HL-60/S4 treated with phorbol 12-myristate 13-acetate at 8.2 ng/mL for 4 days and 3 days (cell line): ENCODE measurements around the gene LIMS2.

Source experiments
- in situ Hi-C: fragments of 300-500 bp; cut with MboI; formaldehyde crosslinking; loops from 2 replicates; pipeline ENCODE4 v1.15.0; 2022; ENCODE audit warnings: low sequenced_read_pairs

Gene LIMS2

DNA sequence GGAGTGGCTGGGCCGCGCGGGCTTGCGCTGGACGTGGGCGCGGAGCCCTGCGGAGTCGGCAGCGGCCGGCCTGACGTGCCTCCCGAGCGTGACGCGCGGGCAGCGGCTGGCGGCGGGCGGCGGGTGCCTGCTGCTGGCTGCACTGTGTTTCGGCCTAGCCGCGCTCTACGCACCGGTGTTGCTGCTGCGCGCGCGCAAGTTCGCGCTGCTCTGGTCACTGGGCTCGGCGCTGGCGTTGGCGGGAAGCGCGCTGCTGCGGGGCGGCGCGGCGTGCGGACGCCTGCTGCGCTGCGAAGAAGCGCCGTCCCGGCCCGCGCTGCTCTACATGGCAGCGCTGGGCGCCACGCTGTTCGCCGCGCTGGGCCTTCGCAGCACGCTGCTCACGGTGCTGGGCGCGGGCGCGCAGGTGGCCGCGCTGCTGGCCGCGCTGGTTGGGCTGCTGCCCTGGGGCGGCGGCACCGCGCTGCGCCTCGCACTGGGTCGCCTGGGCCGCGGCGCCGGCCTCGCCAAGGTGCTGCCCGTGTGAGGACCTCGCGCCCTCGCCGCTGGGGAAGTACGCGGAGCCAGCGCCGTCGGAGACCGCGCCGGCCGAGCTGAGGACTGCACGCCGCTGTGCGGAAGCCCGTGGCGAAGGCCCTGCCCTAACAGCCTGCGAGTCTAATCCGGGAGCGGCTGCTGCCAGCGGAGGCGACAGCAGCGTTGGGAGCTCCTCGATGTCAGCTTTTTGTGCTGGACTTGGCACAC is 26.5 kb upstream of the LIMS2 start:
- in situ Hi-C loops = no loop called here

DNA sequence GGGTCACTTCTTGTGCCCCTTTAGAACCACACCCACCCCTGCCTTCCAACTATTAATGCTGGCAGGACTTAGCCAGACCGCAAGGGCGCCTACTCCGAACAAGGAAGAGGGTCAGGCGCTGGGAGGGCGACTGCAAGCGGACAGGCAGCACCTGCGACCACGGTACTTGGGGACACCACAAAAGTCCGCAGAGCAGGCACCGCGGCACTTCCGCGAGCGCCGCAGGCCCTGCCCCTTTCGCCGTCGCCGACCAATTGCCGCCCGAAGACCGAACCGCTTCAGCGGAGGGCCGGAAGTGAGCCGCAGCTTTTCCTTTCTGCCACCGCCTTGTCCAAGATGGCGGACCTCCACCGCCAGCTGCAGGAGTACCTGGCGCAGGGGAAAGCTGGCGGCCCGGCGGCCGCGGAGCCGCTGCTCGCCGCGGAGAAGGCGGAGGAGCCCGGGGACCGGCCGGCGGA is 25.9 kb upstream of the LIMS2 start, which contains the start of gene SFT2D3:
Gene SFT2D3, plus strand, starts transcription at position 305 of the 458 bp plus-strand sequence. Its CDS starts 32 bp downstream, at position 337.
- in situ Hi-C loops = no loop called here

DNA sequence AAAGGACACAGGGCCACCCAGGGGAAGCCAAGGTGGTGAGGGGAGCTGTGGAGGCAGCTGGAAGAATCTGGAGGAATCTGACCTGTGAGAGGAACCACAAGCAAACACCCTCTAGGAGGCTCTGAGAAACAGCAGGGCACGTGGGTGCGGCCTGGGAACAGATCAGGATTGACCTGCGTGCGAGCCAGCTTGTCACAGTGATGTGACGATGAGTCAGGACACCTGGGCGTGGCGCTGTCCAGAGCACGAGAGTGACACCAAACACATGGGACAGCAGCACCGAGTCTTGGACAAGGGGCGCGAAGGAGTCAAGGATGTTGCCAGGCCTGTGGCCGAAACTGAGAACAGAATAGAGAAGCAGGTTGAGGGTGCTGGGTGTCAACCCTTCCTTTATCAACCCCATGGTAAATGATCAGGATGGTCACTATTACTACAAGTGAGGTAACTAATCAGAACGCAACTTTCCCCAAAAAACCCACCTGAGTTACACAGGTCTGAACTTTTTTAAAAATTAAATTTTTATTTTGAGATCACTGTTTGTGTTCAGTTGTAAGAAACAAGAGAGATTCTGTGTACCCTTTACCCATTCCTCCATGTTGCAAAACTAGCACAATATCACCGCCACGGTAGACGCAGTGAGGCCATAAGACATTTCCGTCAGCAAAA is 25.3 kb upstream of the LIMS2 start:
- in situ Hi-C loops = no loop called here

DNA sequence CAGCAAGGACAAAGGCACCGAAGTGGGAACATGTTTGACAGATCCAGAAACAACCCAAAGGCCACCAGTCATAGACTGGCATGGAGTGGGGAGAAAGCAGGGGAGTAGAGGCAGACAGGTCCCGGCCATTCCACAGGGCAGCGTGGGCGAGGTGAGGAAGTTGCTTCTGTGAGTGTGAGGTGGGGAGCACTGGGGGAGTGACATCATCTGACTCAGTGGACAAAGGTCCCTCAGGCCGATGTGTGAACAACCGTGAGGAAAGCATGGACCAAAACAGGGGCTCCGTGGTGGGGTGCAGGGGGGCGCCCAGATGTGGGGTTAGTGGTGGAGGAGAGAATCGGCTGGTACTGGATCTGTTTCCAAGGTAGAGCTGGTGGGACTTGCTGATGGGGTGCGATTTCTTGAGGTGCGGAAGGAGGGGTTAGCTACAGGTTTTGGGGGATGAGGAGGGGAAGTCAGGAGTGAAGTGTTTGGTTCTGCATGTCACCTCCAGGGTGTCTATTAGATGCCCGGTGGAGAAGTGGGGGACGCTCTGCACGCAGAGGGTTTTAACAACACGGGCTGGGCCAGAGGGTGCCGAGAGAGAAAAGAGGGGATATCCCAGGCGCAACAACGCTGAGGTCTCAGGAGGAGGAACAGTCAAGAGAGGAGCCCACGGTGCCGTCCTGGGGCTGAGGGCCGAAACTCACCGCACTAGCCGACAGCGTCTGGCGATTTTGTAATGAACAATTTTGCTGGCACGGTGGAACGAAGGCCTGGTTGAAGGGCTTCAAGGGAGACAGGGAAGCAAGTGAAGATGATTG is 23.4 kb upstream of the LIMS2 start:
- in situ Hi-C loops = no loop called here

DNA sequence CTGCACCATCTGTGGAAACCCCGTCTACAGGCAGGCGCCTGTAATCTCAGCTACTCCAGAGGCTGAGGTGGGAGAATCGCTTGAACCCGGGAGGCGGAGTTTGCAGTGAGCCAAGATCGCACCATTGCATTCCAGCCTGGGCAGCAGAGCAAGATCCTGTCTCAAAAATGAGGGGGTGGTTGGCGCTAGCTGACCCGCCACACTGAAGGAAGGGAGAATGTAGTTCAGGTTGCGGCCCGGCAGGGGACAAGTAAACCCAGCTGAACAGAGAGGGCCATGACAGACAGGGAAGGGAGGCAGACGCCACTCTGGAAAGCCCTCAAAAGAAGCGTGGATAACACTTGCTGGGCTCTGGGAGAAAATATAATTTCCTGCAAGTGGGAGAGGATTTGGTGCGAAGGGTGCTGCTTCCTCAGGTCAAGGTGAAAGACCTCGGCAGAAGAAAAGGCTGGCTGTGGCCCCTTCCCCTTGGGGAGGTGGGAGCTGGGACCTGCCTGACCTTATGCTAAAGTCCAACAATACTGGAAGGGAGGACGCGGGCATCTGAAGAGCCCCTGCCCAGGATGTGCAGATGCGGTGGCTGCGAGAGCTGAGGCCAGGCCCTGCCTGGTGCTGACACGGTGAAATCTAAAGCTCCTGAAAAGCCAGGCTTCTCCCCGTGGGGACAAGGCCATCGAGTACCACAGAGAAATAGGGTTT is 22.3 kb upstream of the LIMS2 start:
- in situ Hi-C loops = no loop called here

DNA sequence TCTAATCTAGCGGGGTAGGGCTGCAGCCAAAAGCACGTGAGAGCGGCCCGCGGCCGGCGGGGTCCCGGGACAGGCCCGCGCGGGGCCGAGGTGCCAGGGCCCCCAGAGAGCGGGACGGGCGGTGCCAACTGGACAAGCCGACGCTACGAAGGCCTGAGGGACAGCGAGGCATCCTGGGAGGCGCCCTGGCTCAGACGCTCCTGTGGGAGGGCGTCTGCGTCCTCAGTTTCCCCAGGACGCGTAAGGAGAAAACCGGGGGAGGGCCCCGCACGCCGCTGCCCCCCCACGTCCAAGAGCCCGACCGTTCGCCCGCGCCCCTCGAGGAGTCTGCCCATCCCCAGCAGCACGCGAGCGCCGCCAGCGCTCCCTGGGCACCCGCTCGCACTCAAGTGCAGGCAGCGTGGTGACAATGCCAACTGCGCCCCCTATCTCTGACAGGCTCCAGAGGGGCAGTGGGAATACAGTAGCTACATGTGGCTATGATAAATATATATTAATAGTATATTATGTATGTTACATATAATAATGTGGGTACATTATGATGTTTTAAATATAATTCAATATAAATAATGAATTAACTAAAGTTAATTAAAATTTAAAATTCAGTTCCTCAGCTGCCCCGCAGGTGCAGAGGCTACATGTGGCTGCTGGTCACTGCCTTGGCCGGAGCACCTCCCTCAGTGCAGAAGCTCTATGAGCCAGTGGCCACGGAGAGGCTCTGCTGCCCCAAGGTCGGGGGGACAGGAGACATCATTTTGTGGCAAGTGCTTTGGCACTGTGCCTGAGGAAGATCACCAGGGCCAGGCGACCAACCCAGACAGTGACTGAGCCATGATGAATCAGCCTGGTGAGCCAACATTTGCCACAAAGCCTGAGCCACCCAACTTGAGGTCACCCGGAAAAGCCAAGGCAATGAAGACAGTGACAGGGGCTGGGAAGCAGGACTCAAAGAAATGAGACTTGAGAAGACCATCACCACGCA is 20.5 kb upstream of the LIMS2 start:
- in situ Hi-C loops = no loop called here

DNA sequence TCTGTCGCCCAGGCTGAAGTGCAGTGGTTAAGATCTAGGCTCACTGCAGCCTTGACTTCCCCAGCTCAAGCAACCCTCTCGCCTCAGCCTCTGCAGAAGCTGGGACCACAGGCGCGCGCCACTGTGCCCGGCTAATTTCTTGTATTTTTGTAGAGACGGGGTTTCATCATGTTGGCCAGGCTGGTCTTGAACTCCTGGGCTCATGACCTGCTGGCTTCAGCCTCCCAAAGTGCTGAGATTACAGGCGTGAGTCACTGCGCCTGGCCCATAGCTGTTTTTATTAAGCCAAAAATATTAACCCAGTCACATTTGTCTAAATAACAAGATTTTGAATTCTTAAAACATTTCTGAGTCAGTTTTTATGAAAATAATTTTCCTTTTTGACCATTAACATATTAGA is 19.7 kb upstream of the LIMS2 start:
- in situ Hi-C loops = no loop called here

DNA sequence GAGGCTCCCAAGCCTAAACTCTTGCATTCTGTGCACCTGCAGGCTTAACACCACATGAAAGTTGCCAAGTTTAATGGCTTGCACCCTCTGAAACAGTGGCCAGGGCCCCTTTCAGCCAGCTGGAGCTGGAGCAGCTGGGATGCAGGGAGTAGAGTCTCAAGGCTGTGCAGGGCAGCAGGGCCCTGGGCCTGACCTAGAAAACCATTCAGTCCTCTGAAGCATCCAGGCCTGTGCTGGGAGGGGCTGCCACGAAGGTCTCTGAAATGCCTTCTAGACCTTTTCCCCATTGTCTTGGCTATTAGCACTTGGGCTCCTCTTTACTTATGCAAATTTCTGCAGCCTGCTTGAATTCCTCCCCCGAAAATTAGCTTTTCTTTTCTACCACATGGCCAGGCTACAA is 15.4 kb upstream of the LIMS2 start:
- in situ Hi-C loops = no loop called here

DNA sequence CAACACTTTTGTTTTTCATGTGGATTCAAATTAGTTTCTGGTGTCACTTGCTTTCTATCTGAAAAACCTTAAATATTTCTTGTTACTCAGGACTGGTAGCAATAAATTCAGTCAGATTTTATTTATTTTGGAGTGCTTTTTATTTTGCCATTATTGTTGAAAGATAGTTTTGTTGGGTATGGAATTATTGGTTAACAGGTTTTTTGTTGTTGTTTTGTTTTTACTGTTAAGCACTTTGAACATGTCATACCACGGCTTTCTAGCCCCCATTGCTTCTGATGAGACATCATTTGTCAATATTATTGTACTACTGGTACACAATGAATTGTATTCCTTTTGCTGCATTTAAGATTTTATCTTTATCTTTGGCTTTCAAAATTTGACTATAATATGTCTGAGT is 13.1 kb upstream of the LIMS2 start:
- in situ Hi-C loops = no loop called here

DNA sequence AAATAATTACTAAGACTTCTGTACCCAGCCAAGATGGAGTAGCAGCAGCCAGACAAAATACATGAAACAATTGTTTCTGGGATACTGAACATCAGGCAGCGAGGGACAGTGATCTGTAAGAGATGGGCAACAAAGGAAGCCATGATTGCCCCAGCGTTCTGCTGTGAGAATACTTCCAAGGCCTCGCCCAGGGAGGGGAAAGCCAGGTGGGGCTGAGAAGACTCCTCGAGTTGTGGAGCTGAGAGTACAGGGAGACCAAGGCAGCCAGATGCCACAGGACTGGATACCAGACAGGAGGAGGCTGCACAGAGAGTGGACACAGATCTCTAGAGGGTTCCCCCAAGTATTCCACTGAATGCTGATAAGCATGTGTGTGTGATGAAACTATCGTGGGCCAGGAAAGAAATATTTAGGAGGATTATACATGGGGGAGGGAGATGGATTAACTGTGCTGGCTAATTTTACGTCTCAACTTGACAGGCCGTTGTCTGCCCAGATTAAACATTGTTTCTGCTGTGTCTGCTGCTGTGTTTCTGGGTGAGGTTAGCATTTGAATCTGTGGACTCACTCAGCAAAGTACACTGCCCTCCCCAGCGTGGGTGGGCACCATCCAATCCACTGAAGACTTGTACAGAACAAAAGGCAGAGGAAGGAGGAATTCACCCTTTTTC is 10.2 kb upstream of the LIMS2 start:
- in situ Hi-C loops = no loop called here

DNA sequence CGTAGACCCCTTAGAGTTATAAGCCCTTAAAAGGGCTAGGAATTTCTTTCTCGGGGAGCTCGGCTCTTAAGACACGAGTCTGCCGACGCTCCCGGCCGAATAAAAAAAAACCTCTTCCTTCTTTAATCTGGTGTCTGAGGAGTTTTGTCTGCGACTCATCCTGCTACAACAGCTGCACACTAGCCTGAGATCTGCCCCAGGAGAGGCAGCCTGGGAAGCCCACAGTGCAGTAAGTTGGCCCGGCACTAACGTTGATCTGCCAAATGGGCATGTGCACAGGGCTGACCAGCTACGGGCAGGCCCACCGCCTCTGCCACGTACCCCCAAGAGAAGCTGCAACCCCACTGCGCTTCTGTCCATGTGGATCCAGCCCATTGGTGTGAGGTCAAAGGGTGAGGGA is 8.4 kb upstream of the LIMS2 start:
- in situ Hi-C loops = no loop called here

DNA sequence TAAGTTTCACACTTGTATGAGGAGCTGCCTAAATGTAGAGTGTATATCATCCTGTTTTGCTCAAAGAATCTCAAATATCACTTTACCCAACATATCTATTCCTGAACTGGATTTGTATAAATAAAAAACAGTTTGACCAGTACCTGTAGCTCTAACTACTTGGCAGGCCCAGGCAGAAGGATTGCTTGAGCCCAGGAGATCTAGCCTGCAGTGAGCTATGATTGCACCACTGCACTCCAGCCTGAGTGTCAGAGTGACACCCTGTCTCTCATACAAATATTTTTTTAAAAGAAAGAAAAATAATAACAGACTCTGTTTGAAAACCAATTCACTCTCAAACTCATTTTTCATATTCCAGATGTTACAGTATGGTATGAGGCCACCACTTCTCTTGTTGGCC is 7.7 kb upstream of the LIMS2 start:
- in situ Hi-C loops = no loop called here

DNA sequence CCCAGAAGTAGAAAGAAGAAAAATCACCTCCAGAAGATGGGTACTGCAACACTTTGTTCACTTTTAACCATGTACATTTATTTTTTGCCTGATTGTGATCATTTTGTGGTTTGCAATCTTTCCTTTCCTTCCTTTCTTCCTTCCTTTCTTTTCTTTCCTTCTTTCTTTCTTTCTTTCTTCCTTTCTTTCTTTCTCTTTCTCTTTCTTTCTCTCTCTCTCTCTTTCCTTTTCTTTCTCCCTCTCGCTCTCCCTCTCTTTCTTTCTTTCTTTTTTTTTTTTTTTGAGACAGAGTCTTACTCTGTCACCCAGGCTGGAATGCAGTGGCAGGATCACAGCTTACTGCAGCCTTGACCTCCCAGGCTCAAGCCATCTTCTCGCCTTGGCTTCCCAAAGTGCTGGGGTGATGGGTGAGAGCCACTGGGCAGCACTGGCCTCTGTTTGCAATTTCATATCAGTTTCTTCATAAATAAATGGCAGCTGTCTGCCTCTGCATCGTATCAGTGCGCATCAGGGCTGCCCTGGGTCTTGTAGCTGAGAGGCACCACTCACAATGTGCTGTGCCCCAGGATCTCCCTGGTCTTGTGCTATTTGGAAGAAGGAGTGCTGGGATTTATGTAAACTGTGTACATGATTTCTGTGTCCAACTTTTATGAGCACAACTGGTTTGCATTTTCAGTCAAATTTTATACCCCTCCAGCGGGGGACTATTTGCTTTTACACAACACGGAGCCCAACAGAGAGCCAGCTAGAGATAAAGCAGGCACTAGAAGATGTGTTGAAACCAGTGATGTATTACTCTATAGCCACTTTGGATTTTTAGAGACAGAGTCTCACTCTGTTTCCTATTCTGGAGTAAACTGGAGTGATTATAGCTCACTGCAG is 6.9 kb upstream of the LIMS2 start:
- in situ Hi-C loops = no loop called here

DNA sequence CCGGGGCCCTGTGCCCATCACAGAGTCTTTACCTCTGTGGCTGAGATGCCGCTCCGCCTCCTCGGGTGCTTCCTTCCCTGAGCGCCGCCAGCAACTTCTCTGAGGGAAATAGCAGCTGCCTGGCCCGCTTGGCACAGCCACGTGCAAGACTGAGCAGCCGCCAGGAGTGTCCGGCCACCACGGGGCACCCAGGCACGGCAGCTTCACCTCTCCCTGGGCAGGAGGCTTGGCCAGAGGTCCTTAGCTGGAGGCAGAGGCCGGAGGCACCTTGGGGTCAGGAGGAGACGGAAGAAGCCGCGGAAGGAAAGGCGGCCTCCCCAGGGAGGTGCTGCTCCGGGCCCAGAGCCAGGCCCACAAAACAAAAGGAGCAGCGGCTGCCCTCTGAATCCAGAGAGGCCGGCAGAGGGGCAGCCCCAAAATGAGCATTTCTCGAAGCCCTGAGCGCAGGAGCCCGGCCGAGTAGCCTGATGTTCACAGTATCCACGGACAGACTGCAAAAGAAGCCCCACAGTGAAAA is 6.0 kb upstream of the LIMS2 start:
- in situ Hi-C loops = no loop called here

DNA sequence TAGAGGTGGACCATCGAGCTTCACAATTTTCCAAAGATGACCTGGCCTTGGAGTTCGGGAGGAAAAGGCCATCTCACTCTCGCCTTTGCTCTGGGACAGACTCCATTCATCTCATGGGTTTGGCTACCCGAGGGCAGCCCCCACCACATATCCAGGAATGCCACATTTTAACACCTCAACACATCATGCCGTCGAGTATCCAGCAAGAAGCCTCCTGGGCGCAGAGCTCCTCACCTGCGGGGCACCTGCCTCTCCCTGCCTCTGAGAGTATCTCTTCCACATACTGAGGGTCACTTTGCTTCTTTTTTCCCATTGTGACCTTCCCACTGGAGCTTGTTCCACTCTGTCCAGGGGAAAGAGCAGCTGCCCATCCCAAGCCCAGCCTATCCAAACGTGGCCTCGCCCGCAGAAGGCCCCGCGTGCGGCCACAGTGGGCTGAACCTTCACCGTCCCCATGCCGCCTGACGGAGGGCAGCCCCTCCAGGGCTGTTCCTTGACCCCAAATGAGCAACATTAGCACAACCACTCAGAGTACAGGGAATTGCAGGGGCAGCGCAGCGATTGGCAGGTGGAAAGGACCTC is 5.5 kb upstream of the LIMS2 start:
- in situ Hi-C loops = no loop called here

DNA sequence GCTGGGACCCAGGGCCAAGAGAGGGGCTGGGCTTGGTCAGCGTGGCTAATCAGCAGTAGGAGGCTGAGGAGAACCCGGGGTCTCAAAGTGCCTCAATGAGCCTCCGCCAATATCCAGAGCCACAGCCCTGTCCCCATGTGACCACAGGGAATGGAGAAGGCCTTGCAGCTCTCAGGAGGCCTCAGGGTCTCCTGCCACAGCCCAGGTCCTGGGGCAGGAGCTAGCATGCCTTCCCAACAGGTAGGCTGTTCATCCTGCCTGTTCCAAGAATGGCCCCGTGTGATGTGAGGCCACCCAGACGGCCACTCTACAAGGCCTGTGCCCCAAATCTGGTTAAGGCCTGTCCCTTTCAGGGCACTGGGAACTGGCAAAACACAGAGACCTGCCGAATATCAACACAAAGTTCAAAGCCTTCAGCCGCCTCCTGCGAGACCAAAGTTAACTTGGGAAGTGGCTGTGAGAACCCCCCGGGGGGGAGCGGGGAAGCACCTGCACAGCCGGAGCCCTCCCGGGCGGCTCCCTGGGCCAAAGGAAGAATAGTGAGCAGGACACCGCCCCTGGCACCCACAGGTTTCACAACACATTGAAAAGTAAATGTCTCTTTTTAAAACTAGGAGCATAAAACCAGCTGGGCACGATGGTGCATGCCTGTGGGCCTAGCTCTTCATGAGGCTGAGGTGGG is 4.5 kb upstream of the LIMS2 start:
- in situ Hi-C loops = no loop called here

DNA sequence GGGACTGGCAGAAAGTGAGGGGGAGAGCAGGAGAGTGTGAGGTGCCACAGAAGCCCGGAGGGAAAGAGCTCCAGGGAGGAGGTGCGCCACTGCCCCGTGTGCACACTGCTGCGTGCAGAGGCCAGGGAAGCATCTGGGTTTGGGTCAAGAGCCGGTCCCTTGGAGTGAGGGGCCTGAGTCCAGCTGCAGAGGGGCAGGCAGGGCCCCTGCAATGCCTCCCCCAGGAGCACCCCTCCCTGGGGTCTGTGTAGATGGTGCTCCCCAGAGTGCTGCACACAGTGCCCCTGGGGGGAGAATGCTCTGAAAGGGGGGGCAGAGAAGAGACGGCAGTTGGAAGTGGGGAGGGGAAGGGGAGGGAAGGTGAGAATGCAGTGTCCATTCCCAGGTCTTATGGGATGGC is 3.7 kb upstream of the LIMS2 start:
- in situ Hi-C loops = no loop called here
